ENCODE data around the gene SMIM10L1.

SMIM10L1 gene

GRCh38 chr12:11202811-11203210 is 31.8 kb downstream of the SMIM10L1 start:
- no peak for DNase-seq

DNA sequence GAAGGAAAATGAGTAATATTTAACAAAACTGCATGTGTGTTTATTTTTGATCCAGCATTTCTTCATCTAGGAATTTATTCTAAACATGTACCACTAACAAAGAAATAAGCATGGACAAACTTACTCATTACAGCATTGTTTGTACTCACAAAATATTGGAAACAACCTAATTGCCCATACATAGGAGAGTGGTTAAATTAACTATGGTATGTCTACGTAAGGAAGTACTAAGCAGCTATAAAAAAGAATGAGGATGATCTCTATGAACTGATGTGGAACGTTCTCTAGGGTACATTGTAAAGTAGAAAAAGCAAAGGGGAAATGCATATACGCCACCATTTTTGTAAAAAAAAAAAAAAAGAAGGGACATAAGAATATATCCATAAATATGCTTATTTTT is 33.2 kb downstream of the SMIM10L1 start:
- no peak for DNase-seq

DNA sequence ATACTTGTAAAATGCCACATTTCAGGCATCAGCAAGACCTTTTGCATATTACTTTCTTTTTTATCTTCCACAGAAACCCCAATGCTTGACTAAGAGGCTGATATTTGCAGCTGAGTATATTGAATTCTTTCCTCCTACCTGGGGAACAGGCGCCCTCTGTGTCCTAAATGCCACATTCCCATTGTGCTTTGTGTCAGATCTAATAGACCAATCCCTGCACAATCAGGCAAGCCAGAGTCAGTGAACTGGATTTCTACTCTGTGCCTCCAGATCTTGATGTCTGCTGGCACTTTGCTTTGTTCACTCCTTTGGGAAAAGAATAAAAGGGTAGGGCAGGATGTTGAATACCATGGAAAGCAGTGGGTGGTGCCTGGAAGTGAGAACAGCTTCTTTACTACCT is 38.1 kb downstream of the SMIM10L1 start:
- no peak for DNase-seq

All from NCI-H1105 (cell line).